NCI-H1694 (cell line): ENCODE results near the gene WDFY1.

ENCODE experiments used
- DNase-seq: peaks from one replicate; lab custom pipeline; 2025; lab: John Stamatoyannopoulos, UW

Gene WDFY1

DNA sequence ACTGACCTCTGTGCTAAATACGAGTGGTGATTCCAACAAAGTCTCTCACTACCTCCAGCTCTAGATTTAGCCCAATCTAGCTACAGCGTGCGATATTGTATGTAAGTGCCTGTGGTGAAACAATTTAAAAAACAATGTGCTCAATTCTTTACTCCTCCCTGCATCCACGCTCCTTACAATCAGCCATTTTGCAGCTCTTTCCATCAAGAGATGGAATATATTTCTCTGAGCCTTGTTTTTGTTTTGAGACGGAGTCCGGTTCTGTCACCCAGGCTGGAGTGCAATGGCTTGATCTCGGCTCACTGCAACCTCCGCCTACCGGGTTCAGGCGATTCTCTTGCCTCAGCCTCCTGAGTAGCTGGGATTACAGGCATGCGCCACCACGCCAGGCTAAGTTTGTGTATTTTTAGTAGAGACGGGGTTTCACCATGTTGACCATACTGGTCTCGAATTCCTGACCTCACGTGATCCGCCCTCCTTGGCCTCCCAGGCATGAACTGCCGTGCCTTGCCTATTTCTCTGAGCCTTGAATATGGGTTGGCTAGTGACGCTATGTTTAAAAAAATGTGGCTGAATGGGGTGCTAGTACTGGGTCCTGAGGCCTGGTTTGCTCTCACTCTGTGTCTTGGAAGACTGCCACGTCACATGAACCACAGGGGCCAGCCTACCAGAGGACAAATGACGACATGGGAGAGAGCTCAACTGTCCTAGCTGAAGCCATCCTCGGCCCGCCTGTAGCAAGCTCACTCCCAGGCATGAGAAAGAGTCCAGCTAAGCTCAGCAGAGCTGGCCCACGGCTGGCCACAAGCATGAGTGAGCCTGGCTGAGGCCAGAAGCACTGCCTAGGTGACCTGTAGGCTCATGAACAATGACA is 14.8 kb downstream of the WDFY1 start:
- no peak for DNase-seq

DNA sequence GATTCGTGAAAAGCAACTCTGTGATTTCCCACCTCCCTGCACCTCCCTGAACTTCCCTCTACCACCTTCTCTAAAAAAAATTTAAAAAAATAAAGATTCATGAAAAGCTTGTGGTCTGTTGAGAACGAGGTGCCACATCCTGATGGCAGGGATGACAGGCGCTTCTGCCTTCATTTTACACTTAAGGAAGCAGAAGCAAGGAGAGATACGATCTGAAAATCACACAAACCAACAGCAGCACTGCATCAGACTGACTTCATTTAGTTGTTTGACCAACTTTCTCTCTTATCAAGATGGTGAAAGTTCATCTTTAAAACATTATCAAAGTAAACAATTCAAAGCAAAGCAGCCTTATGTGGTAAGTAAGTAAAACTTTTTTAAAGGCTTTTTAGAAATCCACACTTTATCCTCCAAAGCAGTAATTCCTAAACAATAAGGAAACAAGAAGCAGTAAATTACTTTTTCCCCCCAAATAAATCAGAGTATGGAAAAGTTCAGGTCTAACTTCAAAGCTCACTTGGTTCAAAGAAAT is 15.5 kb downstream of the WDFY1 start:
- no peak for DNase-seq

DNA sequence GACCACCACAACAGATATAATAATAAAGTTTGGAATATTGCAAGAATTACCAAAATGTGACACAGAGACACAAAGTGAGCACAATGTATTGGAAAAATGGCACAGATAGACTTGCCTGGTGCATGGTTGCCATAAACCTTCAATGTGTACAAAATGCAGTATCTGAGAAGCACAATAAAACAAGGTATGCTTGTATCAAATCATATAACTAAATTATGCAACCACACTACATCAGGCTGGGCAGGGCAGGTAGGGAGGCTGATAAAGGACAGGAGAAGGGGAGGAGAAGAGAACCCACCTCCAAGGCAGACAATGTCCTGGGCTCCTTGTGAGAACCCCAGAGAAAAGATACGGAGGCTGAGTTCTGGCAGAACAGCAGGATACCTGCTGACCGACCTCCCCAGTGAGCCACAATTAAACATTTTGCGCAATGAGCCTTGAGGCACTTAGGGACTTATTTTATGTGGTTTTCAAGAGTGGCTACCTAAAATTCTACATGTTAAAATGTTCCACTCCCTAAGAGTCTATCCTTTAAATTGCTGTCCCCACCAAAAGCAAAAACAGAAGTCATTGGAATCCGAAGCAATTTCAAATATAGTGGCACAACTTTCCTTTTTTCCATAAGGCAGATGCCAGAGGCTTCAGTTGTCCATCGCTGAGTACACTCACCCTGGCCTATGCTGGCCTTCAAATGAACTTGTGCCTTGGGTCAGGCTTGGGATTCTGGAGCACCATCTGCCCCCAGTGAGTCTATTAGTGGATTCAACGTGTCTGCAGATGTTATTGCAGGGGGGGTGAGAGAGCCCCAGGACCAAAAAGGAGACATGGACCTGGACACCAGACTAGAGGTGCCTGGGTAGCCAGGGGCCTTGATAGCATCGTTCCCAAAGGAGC is 16.8 kb downstream of the WDFY1 start:
- DNase-seq = no peak

DNA sequence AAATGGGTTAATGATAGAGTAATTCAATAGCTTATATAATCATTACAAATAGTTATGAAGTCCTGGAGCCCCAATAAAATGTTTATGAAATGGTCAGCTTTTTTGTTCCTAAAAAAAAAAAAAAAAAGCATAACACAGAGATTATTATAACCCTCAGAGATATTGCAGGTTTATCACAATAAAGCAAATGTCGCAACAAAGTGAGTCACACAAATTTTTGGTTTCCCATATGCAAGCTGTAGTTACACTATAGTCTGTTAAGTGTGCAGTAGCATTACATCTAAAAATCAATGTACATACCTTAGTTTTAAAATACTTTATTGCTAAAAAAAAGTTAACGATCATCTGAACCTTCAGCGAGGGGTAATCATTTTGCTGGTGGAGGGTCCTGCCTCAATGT is 20.0 kb downstream of the WDFY1 start:
- no peak for DNase-seq

DNA sequence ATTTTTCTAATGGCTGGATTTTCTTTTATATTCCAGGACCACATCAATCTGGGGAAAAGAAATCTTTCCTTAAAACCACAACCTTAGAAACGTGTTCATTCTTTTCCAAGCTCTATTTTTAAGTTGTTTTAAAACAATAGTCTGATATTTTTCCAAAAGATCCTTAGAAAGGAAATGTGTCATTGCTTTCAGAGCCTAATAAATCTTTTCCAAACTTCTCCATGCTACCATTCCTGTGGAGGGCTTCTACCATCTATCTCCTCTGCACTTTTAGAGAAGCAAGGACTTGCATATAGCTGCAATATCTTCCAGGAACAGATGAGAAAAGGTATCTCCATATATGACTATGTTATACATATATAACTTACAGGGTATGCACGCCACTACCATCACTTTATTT is 21.2 kb downstream of the WDFY1 start:
- DNase-seq = no peak

DNA sequence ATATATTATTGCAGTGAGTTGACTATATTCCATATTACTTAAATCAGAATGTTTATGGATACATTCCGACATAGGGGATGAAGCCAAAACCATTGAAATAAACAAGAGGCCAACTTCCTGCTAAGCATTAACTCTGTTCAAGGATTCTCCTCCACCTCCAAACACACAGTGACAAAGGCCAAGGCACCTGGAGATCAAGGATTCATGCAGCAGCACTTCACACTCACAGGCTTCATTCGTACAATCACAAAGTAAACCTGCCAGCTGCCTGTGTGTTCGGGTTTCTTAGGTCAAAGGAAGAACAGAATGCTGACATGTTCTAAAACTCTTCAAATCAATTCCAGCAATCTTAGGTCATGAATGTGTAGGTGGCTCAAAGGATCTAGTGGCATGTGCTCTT is 22.8 kb downstream of the WDFY1 start:
- no peak for DNase-seq

DNA sequence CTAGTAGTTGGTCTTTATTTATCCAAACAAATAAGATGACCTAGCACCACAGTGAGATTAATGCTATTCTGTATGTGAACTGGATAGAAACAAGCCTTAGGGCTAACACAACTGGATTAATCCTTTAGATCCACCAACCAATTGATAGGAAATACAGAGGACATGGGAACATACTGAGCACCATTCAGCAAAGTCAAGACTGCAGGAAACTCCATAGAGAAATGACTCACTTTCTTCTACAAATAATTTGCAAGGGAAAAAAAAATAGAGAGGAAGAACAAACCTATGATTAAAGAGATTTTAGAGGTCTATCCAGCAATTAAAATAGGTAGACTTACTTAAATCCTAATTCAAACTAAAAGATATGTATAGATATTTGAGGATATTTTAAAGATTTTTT is 23.9 kb downstream of the WDFY1 start:
- DNase-seq = no peak

DNA sequence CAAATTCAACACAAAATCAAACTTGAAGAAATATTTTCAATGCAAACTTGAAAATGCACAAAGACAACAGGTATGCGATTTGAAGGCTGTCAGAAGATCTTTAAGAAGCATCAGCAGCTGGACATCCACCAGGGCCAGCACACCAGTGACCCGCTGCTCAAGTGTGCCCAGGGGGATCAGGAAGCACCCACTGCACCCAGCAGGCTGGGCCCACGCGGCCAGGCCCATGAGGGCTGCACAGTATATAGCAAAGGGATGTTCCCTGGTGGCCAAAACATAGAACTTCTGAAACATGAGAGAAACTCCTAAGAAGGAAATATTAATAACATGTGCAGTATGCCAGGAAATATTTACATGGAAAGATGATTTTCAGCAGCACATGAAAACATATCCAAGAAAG is 25.0 kb downstream of the WDFY1 start:
- no peak for DNase-seq

DNA sequence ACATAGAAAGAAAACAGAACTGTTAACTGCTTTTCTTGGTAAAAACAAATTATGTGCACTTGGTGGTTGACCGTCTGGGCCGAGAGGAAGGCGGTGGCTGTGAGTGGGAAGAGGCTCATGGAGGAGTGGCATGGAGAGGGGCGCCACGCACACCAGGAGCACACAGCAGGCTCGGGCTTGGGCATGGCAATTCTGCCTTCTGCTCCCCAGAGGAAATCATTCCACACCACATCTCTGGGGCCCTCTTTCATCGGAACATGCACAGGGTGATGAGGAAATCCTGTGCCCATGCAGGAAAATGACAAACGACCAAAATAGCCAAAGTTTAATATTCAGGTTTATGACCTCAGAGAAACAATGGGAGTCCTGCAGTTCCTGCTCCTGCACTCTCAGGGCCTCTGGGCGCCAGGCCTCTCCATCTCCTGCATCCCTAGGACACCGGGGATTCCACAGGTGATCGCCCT is 26.4 kb downstream of the WDFY1 start:
- DNase-seq = no peak

DNA sequence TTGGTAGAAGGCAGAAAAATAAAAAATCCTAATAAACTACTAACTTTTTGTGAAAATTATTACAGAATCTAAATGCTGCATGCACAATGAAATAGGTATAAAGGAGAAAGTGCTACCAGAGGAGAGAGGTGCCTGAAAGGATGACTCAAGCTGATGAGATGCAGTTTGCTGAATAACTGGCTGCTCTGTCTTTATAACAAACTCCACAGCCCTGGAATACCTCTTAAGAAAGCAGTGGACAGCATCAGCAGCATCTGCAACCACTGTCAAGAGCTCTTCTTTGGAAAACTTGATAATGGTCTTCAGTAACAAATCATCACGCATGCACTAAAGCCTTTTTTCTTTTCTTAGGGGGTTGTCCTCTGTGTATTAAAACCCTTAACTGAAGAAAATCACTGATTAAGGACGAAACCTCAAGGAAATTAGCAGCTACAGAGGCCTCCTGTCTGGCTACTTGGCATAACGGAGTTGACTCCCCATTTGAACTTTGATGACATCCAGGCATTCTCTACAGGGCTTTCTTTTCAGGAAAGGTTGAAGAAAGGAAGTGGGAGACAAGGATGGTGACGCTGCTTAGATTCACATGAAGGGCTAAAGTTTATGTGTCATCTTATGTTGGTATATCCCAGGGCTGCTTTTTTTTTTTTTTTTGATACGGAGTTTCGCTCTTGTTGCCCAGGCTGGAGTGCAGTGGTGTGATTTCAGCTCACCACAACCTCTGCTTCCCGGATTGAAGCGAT is 28.8 kb downstream of the WDFY1 start:
- DNase-seq = no peak

DNA sequence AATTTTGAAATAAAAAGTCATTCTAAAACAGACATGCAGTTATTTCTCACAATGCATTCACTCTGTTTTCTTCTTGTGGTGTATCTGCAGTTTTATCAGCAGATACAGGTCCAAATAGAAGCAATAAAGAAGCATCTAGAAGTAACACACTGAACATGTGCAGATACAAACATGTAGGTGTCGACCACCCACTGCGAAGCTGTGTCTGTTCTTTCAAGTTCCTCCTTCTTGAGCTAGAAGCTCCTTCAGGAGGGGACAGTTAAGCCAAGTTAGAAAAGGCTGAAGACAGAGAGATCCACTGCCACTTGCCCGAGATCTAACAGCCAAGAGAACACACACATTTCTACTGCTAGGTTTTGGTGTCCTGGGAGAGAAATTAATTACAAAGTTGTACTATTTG is 30.1 kb downstream of the WDFY1 start:
- no peak for DNase-seq

DNA sequence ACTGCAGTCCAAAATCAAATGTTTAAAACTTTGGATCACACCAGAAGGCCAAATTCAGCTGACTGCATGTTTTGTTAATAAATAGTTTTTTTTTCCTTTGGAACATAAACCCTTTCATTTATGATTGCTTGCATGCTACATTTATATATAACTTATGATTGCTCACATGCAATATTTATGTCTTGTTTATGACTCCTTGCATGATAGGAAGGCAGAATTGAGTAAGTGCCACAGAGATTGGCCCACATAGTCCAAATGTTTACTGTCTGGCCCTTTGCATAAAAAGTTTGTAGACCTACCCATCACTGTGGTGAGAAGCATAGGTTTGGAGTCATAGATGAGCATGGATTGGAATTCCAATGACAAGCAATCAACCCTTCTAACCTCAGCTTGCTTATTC is 30.8 kb downstream of the WDFY1 start:
- DNase-seq = no peak

DNA sequence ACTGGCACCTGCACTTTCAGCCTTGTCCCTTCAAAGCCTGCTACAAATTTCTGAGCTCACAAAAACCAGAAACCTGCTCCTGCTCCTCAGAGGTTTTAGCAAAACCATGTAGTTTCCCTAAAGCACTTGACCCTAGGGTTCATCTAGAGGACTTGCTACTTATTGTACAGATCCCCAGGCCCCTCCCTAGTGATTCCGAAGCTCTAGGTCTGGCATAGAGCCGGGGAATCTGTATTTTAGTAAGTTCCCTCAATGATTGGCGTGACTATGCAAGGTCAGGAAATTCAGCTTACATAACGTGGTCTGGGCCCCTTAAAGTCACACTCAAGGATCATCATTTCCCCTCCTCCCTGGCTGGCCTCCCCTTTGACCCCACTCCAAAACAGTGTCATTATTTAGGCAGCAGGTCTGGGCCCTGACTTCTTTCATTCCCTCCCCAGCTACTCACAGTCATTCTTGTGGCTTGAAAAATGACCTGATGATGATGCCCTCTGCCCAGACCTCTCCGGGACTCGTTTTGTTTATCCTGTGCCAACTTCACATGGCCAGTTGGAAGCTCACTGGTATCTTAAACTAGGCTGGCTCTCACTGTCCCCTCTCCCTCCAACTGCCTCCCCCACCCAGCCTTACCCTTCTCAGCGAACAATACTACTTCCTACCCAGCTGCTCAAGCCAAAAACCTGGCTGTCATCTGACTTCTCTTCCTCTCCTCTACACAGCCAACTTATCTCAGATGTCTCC is 36.0 kb downstream of the WDFY1 start:
- DNase-seq = no peak

DNA sequence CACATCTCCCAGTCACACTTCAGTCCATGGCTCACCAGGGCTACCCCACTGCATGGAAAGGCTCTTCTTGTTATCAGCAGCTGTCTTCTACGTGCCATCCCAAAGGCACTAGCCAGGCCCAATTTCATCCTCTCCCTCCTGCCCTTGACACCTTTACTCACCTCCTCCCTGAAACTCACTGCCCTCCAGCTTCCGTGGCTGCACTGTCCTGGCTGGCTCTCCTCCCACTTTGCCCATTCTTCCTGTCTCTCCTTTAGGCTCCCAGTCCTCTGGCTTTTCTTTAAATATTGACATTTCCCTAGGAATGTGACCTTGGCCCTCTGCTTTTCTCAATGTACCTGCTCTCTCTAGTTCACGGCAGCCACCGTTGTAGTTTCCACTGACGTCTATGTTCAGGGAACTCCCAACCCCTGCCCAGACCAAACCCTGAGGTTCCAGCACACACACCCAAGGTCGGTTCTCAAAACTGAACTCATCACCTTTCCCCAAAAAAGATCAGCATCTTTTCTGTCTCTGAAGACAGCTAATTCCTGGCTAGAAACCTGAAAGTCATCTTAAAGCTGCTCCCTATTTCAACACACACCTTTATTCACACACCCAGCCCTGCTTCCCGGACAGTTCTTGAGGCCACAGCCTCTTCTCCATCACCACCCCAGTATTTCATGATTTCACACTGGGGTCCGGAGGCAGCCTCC is 36.7 kb downstream of the WDFY1 start:
- DNase-seq = no peak

DNA sequence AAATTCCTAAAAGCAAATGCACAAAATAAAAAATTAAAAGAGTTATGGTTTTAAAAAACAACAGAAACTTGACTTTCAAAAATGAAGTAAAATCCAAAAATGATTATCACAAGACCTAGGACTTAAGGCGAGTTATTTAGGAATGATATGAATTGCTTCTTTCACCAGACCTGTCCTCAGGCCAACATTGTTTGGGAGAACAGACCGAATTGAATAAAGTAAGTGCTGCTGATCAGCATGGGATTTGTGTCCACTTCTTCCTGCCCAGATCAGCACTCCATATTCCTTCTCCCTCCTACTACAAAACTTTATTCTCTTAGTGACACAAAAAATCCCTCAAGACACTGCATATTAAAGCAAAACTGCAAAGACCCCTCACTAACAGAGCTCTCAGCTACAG is 39.1 kb downstream of the WDFY1 start:
- no peak for DNase-seq

DNA sequence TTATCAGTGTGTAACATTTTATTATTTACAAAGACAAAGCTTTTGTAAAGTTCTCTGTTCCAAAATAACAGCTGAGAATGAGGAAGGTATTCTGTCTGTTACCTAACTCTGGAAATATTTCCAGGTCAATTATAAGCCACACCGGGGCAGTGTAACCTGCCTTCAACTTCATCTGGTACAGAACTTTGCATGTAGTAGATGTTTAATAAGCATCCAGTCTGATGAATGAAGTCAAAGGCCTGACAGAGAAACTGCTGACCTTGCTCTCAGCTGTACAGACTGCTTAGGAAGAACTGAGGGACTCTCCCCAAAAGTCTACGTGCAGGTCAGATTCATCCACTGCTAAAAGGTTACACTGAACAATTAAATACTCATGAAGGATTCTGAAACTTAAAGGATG is 43.3 kb downstream of the WDFY1 start:
- no peak for DNase-seq

DNA sequence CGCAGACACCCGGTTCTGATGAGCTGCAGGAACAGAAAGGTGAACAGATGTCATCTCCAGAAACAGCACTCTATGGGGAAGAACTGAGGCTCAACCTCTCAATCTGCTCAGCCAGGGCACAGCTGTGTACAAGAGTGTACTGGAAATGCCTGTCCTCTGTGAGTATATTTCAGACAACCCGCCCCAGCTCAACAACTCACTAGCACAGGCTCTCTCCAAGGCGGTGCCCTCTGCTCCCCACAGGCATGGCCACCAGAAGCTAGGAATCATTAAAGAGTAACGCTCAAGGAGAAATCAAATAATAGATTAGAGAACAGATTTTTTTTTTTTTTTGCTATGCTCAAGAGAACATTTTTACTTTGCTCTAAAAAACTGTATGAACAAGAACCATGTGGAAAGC is 43.8 kb downstream of the WDFY1 start:
- peak; percentile 58 for DNase-seq

DNA sequence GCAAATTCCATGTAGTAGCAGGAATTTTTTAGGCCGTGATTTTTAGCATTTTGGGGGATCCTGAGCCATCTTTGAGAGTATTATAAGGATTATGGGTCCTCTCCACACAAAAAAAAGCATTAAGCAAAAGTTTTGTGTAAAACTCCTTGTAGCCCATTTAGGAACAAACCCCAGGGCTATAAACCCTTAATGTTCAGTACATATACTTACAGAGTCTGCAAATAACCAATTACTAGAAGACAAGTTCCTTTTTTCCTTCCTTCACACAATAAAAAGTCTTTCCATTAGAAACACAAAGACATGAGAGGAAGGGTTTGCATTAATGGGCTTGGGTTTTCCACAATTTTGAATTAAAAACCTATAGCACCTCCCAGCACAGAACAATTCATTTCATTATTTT is 44.6 kb downstream of the WDFY1 start:
- no peak for DNase-seq

DNA sequence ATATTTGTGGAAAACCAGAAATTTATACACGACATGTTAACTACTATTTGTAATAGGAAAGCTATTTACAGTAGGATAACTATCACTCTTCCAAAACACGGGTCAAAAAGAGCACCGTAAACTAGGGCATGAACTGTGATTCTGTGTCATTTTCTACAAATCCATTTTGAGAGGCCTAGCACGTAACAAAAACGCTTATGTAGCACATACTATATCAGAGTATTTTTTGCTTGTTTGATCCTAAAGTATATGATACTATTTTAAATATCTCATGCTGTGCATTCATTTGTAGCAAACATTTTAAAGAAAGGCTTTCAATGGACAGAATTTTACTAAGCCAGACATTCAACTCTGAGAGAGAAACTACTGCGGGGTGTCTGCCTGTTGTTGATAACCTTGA is 45.1 kb downstream of the WDFY1 start:
- DNase-seq = no peak

DNA sequence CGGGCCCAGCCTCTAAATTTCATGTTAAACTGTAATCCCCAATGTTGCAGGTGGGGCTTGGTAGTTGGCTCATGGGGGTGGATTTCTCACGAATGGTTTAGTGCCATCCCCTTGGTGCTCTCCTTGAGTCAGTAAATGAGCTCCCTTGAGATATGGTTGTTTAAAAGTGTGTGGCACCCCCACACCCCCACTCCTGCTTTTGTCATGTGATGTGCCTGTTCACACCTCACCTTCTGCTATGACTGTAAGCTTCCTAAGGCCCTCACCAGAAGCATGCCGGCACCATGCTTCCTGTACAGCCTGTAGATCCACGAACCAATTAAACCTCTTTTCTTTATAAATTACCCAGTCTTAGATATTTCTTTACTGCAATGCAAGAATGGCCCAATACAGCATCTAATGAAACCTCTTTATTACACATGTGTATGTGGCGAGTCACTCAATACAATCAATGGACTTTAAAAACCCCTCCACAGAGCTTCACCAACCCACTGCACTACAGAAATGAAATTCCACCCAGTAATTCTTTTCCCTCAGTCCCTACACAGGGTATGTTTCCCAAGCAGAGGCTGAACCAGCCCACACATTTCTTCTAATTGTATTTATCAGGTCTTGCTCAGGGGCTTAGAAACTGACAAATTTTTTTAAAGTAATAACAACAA is 47.3 kb downstream of the WDFY1 start:
- no peak for DNase-seq
